NT2/D1 (cell line): ENCODE measurements around the gene ATP2A3.

Experiments
- DNase-seq: peaks from one replicate; pipeline ENCODE4 v3.0.0-alpha.2; 2011; ENCODE audit warnings: low read depth, low spot score
- H3K27me3 ChIP-seq: 2 replicates; pipeline ENCODE4 v1.6.0; 2011; ENCODE audit warnings: mild to moderate bottlenecking; ENCODE audit not compliant: insufficient read length, insufficient read depth
- H3K36me3 ChIP-seq: 2 replicates; pipeline ENCODE4 v1.6.1; 2011; ENCODE audit warnings: mild to moderate bottlenecking, low read length, mixed read lengths; ENCODE audit not compliant: insufficient read depth, insufficient read length
- H3K4me1 ChIP-seq: 2 replicates; pipeline ENCODE4 v1.5.1; 2011; ENCODE audit not compliant: insufficient read depth, insufficient read length
- H3K4me3 ChIP-seq: 2 replicates; pipeline ENCODE4 v1.5.1; 2011; ENCODE audit warnings: low read depth; ENCODE audit not compliant: insufficient read length
- H3K9ac ChIP-seq: 2 replicates; pipeline ENCODE4 v1.6.0; 2011; ENCODE audit warnings: low read depth; ENCODE audit not compliant: insufficient read length
- H3K9me3 ChIP-seq: 2 replicates; pipeline ENCODE4 v1.5.1; 2011; ENCODE audit warnings: mild to moderate bottlenecking, low read length; ENCODE audit not compliant: insufficient read depth
- SUZ12 ChIP-seq: IDR thresholded peaks from 2 replicates; pipeline ENCODE4 v1.6.1; 2011; ENCODE audit not compliant: insufficient read length, insufficient read depth; ENCODE audit errors: extremely low read depth
- YY1 ChIP-seq: IDR thresholded peaks from 2 replicates; pipeline ENCODE4 v1.6.1; 2011; ENCODE audit not compliant: insufficient read length, insufficient read depth
- ZNF274 ChIP-seq: IDR thresholded peaks from 2 replicates; pipeline ENCODE4 v1.6.1; 2011; ENCODE audit warnings: mild to moderate bottlenecking, low read depth, low read length

The ATP2A3 gene

DNA sequence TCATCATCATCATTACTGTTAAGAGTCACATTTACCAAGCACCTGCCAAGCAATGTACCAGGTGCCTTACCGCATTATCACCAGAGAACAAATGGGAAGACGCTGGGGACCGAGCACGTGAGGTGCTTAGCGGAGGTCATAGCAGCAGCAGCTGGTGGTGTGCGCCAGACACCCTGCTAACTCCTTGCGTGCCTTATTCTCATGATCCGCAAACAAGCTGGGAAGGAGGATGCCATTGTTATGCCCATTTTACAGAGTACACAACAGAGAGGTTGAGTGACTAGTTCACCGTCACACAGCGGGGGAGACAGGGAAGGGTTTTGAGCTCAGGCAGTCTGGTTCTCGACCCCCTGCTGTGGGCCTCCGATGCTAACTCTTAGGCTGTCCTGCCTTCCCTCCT is 7.3 kb downstream of the ATP2A3 start:
- H3K9me3 ChIP-seq = no peaks in the 10 kb centered on the region
- no peak overlapping the region for H3K4me3 ChIP-seq
- peaks cover 6% of the 10 kb centered on the region for H3K27me3 ChIP-seq
- TF ChIP-seq YY1 = no peak
- no peak for TF ChIP-seq ZNF274
- no peak for TF ChIP-seq SUZ12
- H3K36me3 ChIP-seq = no peaks in the 10 kb centered on the region
- H3K4me1 ChIP-seq = peaks cover 25% of the 10 kb centered on the region
- H3K9ac ChIP-seq = peak overlapping the region; percentile 42
- DNase-seq = no peak

DNA sequence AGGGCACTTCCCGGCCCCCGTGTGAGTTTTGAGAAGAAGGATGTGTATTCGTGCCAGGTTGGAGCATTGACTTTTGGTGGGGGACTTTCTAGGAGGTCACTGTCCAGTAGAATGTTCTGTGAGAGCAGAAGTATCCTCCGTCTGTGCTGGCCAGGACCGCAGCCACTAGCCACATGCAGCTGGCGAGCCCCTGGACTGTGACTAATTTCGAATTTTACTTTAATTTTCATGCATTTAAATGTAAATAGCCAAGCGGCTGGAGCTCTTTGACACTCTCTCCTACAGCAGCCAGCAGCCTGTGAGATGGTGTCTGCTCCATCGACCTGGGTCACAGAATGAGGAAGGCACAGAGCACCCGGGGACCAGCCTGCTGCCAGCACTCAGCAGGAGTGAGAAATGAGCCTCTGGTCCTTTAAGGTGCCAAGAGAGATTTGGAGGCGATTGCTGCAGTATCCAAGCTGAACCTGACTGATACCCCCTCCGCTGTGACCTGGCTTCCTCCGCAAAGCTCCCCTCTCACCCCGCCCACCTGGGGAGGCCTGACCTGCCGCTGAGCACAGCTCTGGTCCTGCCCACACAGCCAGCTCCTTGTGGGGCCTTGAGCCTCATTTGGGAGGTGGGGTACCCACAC is 7.8 kb downstream of the ATP2A3 start:
- H3K36me3 ChIP-seq = no peaks in the 10 kb centered on the region
- H3K4me3 ChIP-seq = no peak overlapping the region
- TF ChIP-seq SUZ12 (no peak), ZNF274 (no peak), YY1 (no peak)
- no peaks in the 10 kb centered on the region for H3K9me3 ChIP-seq
- H3K4me1 ChIP-seq = peaks cover 25% of the 10 kb centered on the region
- no peak overlapping the region for H3K9ac ChIP-seq
- peaks cover under 1% of the 10 kb centered on the region for H3K27me3 ChIP-seq
- DNase-seq = no peak

DNA sequence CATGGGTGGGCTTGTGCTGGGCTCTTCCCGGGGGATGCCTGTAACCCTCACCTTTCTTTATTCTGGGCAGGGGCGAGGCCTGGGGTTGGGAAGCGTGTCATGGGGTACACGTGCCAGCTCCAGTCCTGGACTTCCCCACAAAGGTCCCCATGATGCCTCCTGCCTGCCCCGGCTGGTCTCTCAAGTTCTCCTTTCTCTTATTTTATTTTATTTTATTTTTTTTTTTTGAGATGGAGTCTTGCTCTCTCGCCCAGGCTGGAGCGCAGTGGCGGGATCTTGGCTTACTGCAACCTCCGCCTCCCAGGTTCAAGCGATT is 8.6 kb downstream of the ATP2A3 start:
- Histone ChIP-seq H3K9me3 (no peaks in the 10 kb centered on the region), H3K9ac (no peak overlapping the region), H3K4me3 (no peak overlapping the region), H3K27me3 (no peaks in the 10 kb centered on the region), H3K4me1 (peaks cover 23% of the 10 kb centered on the region), H3K36me3 (no peaks in the 10 kb centered on the region)
- DNase-seq = no peak
- no peak for TF ChIP-seq YY1
- no peak for TF ChIP-seq ZNF274
- no peak for TF ChIP-seq SUZ12

- Histone ChIP-seq H3K9me3 (no peaks in the 10 kb centered on the region), H3K27me3 (no peaks in the 10 kb centered on the region), H3K4me1 (peaks cover 18% of the 10 kb centered on the region), H3K9ac (no peak overlapping the region), H3K36me3 (no peaks in the 10 kb centered on the region), H3K4me3 (no peak overlapping the region)
- TF ChIP-seq SUZ12 (no peak), YY1 (no peak), ZNF274 (no peak)
- DNase-seq = no peak
These were observed 9.1 kb downstream of the ATP2A3 start for GRCh38 chr17:3954976-3955672.

DNA sequence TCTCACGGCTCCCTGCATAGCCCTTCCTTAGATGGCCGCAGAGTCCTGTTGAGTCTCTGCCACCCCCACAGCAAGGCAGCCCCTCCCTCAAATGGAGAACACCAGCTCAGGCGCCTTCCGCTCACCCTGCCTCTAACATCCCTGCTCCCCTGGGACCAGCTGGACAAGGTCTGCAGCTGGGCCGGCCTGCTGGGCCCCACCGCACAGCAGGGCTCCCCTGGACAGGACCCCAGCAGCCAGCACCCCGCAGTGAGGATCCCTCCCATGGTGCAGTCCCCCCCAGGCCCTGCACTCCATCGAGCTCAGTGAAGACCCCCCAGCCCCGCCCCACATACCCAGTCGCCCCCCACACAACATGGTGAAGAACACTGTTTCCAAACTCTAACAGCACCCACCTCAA is 10.2 kb downstream of the ATP2A3 start:
- H3K4me1 ChIP-seq = peaks cover 14% of the 10 kb centered on the region

GRCh38 chr17:3953542-3953941 is 10.7 kb downstream of the ATP2A3 start:
- DNase-seq = no peak
- Histone ChIP-seq H3K27me3 (no peaks in the 10 kb centered on the region), H3K4me3 (no peak overlapping the region), H3K36me3 (no peaks in the 10 kb centered on the region), H3K9me3 (no peaks in the 10 kb centered on the region), H3K9ac (no peak overlapping the region), H3K4me1 (peaks cover 15% of the 10 kb centered on the region)
- TF ChIP-seq YY1 (no peak), ZNF274 (no peak), SUZ12 (no peak)

More for the DNA sequence above, 10.2 kb downstream of the ATP2A3 start:
- Histone ChIP-seq H3K36me3 (no peaks in the 10 kb centered on the region), H3K9ac (peak overlapping the region; percentile 21), H3K27me3 (no peaks in the 10 kb centered on the region), H3K4me3 (no peak overlapping the region), H3K9me3 (no peaks in the 10 kb centered on the region)
- DNase-seq = no peak
- TF ChIP-seq SUZ12 (no peak), ZNF274 (no peak), YY1 (no peak)

GRCh38 chr17:3952186-3952585 is 12.1 kb downstream of the ATP2A3 start:
- Histone ChIP-seq H3K36me3 (no peaks in the 10 kb centered on the region), H3K4me1 (peaks cover 11% of the 10 kb centered on the region), H3K4me3 (no peak overlapping the region), H3K9ac (no peak overlapping the region), H3K27me3 (no peaks in the 10 kb centered on the region), H3K9me3 (no peaks in the 10 kb centered on the region)
- no peak for TF ChIP-seq SUZ12
- no peak for TF ChIP-seq ZNF274
- no peak for TF ChIP-seq YY1
- DNase-seq = no peak
